ENCODE data around the gene TMEM135.
"Not testable (repeated sequence)": the region's sequence is repeated elsewhere in the genome, so short reads cannot be mapped to it uniquely, and the experiment has no call there.

Gene TMEM135

DNA sequence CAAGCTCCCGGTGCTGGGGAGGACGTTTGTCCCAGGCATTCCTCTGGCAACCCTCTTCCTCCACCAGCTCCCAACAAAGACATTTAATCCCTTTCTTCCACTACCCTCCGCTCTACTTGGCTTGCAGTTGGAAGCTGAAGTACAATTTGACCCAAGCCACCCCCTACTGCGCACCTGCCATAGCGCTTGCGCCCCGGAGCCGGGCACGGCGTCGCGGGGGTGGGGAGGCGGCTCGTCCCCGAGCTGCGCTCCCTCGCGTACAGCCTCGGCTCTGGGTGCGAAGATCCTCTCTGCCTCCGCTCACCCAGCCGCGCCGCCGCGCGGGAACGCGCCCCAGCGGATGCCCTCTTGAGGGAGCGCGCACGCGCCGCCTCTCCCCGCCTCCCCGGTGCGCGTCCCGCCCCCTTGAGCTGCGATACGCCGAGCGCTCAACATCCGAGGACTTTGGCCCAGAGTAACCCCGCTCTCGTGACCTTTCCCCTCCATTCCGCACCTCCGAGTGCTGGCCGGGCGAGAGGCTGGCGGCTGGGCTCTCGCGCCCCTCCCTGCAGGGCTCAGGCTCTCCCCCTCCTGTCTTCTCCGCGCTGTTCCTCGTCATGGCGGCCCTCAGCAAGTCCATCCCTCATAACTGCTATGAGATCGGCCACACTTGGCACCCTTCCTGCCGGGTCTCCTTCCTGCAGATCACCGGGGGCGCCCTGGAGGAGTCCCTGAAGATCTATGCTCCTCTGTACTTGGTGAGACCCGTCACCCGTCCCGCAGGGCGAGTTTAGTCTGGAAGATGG is at the start of gene TMEM135:
Gene TMEM135, plus strand, starts transcription at position 485 of the 785 bp plus-strand sequence. Its CDS starts 112 bp downstream, at position 597.
- DNase-seq (ENCODE audit: low spot score), result peak; percentile 93

DNA sequence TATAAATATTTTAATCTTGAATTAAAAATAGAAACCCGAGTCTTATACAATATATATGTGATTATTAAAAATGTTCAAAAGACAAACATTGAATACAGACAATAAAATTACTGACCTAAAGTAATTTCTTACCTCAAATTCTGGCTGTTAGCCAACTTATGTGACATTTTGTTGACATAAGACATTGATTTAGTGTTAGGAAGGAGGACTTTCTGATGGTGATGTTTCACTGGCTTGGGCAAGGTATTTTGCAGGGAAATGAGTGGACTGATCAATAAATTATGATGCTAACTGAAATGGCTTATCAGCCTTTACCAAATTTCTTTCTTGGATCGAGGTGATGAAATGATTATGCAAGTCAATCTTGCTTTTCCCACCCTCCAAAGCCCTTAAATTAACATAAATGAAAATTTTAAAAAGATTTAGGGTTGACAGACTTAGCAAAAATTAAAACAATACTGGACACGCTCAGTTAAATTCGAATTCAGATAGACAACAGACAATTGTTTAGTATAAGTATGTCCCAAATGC is 49.3 kb upstream of the TMEM135 start:
- DNase-seq (ENCODE audit: low spot score), result no peak

DNA sequence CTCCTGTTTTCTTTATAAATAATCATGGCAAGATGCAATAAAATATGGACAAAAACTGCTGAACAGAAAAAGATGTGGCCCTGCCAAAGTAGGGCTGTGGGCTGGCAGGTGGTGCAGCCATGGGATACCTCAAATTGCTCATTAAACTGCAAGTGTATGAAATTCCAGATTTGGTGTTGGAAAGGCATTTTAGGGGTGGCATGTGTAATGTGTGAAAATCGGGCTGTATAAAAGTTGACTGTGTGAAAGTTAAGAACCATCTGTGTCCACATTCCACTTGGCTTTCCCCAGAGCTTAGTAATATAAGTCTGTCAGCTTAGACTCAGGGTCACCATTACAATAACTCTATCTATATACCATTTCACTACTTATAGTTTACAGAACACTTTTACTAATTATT is 47.7 kb upstream of the TMEM135 start:
- DNase-seq (ENCODE audit: low spot score), result no peak

DNA sequence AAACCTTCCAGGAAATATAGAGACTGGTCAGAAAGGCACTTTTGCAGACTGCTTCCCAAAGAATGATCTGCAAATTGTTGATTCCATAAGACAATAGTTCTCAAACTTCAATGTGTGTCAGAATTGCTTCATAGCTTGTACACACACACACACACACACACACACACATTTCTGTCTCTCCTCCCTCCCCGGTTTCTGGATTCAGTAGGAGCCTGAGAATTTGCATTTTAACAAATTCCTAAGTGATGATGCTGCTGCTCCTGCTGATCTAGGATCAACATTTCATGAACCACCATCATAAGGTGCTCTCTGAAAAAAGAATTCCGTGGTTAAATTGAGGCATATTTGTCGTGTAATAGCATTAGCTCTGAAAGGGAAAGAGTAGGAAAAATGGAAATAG is 47.2 kb upstream of the TMEM135 start:
- peak; percentile 37 for DNase-seq (ENCODE audit: low spot score)

DNA sequence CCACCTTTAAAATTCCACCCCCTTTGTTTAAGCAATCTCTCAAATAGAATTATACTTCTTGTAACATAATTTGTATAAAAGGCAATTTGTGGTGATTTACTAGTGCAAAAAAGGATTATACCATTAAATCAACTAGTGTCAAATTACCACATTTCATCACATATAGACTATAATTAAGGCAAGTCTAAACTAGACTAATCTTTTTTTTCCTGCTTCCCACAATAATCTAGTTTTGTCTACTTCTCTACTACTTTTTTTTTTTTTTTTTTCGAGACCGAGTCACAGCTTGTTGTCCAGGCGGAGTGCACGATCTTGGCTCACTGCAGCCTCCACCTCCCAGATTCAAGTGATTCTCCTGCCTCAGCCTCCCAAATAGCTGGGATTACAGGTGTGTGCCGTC is 46.4 kb upstream of the TMEM135 start:
- DNase-seq (ENCODE audit: low spot score), result no peak

DNA sequence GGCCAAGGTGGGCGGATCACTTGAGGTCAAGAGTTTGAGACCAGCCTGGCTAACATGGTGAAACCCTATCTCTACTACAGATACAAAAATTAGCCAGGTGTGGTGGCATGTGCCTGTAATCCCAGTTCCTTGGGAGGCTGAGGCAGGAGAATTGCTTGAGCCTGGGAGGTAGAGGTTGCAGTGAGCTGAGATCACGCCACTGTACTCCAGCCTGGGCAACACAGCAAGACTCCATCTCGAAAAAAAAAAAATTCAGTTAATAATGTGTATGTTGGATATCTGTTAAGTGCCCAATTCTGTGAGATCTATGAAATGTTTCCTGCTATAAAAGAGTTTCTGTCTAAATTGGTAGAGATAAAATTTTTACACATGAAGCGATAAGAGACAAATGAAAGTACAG is 45.4 kb upstream of the TMEM135 start:
- not testable (repeated sequence) for DNase-seq (ENCODE audit: low spot score)

DNA sequence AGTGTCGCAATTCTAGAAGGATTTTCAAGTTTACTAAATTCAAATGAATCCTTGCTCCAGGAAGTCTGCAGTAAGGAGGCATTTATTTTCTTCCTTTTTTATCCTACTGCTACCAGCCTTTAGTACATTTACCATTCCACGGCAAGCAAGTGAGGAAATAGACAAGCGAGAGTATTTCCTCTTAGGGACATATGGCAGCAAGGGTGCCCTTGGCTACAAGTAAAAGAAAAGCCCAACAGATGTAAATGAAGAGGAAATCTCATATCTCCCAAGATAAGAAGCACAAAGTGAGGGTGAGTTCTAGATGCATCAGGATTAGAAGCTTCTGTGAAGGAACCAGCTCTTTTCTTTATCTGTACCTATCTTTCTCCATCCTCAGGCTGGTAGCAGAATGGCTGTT is 44.7 kb upstream of the TMEM135 start:
- DNase-seq (ENCODE audit: low spot score), result no peak

DNA sequence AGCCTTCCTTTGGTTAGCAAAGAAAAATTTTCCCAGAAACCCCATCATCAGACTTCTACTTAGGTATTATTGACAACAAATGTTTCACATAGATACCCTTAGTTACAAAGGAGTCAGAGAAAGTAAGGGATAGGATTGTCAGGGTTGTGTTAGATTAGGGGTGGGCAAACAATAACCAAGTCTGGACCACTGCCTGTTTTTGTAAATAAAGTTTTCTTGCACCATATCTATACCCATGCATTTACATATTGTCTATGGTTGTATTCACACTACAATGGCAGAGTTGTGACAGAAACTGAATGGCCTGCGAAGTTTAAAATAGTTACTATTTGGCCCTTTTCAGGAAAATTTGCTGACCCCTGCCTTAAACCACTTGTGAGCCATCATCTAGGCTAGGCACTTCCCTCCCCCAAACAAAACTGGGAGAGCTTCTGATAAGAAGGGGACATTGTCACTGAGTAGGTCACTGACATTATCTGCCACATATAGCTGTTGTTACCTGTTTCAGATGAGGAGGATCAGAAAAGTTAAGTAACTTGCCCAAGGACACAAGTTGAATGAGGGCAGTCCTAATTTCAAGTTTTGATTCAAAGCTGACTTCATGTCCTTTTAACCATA is 40.7 kb upstream of the TMEM135 start:
- DNase-seq (ENCODE audit: low spot score), result no peak

DNA sequence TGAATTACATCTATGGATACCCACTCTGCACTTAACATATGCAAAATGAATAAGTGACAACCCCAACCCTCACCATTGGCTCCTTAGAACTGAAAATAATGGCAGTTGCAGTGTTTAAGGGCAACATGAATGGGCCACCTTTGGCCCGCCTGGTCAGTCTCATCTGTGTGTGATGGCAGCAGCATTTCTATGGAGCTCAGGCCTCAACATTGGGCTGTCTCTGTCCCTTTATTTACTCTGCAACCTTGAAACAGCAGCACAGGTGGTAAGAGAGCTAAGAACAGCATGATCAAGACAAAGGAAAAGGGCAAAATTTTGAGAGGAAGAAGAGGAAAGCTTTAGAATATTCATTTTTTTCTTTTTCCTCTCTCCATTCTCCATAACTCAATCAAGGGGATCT is 38.3 kb upstream of the TMEM135 start:
- DNase-seq (ENCODE audit: low spot score), result no peak

DNA sequence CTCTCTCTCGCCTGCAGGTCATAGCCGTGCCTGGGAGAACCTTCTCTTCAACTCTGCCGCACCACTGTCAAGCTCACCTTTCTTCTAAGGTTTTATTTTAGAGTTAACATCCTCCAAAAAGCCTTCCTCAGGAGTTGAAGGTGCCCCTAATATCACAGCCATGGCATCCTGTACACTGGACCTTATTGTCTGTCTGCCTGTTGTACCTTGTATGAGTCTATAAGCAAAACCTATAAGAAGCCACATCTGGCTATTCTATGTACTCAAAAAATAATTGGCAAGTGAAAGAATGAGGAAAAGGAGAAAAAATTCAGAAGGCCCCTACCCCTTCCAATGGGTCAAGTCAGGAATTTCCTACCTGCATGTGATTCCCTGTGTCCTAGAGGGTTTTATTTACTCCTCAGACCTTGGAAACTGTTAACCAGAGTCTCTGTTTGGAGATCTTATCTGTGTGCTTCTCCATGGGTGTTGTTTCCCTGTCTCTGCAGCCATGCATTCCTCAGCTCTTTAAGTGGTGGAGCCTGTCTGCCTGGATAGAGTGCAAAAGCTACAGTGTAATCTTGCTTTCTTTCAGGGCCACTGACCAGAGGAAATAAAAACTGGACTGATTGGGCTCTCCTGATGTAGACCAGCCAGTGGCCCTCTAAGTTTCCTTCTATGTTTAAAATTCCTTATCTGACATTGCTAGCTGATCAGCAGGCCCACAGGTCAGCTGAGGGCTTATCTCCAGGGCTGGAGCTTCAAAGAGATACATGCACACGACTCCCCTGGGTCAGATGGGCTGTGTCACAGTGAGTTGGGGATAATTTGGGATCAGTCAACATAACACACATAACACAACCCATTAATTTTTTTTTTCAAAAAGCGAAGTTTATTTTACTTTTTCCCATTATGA is 37.6 kb upstream of the TMEM135 start:
- DNase-seq (ENCODE audit: low spot score), result no peak

DNA sequence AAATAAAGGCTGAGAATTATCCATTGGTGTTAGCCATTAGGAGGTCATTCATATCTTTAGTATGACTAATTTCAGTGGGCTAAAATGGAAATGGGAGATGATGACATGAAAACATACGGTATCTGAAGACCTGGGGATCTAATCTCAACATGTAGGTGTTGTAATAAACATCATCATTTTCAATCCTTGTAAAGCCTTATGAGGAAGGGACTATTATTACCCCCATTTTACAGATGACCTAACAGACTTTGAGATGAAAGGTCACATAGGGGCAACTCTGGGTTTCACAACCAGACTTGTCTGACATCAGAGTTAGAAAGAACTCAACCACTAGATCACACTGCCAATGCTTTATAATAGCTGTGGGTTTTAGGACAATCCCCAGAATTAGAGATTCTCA is 34.8 kb upstream of the TMEM135 start:
- no peak for DNase-seq (ENCODE audit: low spot score)

DNA sequence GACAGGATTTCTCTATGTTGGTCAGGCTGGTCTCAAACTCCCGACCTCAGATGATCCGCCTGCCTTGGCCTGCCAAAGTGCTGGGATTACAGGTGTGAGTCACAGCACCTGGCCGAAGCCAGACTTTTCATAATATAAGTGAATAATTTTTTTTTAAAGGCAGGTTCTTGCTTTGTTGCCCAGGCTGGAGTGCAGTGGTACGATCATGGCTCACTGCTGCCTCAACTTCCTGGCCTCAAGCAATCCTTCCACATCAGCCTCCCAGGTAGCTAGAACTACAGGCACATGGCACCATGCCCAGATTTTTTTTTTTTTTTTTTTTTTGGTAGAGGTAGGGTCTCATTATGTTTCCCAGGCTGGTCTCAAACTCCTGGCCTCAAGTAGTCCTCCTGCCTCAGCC is 33.5 kb upstream of the TMEM135 start:
- DNase-seq (ENCODE audit: low spot score), result not testable (repeated sequence)

DNA sequence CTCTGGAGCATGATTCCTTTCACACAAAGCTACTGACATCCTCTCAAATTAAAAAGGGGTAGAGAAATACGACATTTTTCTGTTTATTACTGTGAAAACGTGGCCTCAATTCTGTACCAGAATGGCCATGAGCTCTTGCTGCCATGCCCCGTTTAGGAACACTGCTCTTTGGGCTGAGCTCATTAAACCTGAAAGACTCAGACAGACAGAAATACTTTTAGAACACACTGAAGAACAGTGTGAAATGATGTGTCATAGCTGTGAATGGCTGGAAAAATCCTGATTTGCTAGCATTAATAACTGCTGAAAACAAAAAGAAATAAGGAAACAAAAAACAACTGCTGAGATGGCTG is 32.2 kb upstream of the TMEM135 start:
- DNase-seq (ENCODE audit: low spot score), result no peak

DNA sequence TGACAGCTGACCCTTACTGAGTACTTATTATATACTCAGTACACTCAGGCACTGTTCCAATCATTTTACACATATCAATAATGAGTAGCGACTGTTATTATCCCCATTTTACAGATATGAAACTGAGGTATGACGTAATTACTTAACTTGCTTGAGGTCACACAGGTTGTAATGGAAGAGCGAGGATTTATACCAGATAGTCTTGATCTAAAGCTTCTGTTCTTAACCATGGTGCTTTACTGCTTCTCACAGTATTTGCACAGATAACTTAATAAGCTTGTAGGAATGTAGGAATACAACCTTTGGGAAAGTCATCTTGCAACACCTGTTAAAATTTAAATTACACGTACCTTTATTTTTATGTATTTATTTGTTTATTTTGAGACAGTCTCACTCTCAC is 31.7 kb upstream of the TMEM135 start:
- DNase-seq (ENCODE audit: low spot score), result no peak

DNA sequence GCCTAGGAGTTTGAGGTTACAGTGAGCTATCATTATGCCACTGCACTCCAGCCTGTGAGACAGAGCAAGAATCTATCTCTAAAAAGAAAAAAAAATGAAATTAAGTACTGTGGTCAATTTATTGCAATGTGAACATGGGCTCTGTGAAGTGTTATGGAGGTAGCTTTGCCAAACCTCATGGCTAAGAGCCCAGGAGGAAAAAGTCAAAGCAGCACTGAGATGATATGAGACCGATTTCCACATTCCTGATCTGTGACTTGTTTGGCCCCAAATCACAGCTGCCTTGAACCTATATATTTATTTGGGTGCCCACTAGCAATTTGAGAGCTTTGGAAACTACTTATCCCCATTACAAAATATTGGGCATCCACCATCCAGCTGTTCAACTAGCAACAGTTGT is 29.8 kb upstream of the TMEM135 start:
- DNase-seq (ENCODE audit: low spot score), result no peak

DNA sequence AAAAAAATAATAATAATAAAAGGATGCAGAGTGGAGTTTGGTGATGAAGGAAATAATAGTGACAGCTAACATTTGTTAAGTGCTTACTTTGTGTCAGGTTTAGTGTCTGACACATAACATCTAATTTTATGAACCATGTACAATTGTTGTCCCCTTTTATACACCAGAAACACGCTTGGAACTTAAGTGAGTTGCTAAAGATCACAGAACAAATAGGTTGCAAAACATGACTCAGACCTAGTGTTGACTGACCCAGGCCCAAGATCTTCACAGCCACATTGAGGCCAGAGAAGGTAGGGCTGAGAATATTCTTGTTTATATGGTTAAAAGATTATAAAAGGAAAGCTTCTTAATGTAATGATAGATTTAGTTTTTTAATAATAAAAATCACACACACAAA is 25.6 kb upstream of the TMEM135 start:
- DNase-seq (ENCODE audit: low spot score), result no peak

DNA sequence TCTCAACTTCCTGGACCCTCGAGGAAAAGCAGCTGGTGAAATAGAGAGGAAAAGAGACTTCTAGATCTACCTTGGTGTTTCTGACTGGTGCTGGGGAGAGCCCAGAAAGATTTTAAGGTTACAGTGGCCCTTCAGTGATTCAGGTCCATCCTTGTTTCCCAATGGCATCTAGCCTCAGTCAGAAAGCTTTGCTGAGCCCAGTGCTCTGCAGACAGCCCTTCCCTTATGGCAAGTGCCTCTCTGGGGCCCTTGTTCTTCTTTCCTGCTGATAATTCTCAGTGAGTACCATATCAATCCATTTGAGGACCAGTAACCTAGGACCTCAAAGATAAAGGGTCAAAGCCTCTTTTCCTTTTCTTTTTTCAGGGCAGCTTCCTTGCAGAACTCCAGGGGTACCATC is 25.1 kb upstream of the TMEM135 start:
- no peak for DNase-seq (ENCODE audit: low spot score)

DNA sequence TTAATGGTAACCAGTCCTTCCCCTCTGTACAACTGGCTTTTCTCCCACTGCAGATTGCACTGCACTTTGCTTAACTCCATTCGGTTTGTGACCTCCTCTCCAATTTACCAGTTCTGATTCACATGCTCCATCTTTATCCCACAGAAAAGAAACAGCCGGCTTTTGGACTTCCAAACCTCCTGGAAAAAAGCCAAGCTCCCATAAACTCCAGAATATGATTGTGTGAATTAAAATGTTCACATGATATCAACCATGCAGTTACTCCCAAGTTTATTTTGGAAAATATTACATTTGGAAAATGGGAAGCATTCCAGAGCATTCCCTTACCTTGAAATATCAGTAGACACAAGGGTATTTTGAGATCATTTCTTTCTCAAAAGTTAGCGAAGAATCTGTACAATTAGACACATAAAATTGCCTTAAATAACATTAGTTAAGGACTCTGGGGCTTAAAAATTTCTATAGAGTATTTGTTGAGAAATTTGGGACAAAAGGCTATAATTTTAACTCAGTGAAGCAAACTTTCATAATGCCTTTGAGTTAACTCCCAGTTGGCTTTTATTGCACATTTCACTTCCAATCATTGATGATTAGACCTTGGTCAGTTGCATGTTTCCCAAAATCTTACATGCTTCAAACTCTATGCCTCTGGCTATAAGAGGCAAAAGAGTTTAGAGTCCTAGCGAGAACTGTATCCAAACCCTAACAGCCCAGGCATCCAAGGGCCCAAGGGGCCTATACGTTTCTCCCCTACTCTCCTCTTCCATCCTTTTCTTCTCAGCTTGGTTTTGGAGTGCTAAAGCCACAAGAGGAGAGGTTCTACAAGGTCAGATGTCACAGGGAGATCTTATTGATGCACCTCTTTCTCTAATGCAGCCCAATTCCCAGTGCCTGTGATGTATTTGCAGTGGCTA is 23.6 kb upstream of the TMEM135 start:
- no peak for DNase-seq (ENCODE audit: low spot score)

DNA sequence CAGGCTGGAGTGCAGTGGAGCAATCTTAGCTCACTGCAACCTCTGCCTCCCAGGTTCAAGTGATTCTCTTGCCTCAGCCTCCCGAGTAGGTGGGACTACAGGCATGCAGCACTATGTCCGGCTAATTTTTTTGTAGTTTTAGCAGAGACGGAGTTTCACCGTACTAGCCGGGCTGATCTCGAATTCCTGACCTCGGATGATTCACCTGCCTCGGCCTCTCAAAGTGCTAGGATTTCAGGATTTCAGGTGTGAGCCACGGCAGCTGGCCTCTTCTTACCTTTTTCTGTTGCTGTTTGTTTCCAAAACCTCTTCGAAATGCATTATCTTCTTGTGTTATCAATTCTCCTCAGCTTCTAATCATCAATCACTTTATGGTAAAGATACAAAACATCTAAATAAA is 22.1 kb upstream of the TMEM135 start:
- DNase-seq (ENCODE audit: low spot score), result no peak

DNA sequence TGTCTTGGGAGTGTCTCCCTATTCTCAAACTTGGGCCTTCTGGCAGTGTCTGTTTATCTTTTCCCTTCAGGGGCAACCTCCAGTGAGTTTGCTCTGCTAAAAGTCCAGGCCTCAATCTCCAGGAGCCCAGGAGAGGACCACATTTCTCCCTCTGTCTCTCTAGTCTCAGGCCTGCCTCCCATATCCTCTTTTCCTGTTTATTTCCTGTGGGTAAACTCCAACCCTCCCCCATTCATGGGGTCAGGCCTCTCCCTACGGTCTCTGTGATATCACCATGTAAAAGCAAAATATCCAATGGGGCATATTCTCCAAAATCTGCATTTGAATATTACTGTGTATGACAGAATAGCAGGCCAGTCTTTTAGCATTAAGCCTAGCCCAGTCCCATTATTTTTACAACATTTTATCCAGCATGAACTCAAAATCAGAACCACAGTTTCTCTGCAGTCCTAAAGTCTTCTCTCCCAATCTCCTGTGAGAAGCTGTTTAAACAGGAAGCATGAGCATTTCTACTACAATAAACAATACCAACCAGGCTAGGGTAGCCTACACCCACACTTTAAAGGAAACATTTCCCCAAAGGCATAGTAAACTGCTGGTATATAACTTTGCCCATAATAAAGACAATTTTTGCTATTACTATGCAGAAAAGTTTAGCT is 18.0 kb upstream of the TMEM135 start:
- peak; percentile 53 for DNase-seq (ENCODE audit: low spot score)

DNA sequence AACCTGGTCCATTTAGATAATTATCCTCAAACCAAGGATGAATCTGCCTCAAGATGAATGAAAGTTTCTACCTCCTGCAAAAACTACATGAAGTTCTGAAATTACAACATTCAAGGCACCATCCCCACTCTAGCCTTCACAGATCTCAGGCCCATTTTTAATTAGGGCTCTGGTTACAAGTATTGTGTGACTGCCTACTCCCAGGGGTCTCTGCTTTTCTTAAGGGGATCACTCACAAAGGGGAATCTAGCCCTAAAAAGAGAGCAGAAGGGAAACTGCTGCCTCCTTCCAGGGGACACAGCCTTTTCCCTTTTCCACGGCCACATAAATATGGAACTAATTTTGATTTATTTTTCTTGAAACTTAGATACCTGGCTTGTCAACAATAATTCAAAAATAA is 17.4 kb upstream of the TMEM135 start:
- DNase-seq (ENCODE audit: low spot score), result no peak

All from COLO829 (cell line).